Measurements from ENCODE around the gene PNLIPRP2.

DNA sequence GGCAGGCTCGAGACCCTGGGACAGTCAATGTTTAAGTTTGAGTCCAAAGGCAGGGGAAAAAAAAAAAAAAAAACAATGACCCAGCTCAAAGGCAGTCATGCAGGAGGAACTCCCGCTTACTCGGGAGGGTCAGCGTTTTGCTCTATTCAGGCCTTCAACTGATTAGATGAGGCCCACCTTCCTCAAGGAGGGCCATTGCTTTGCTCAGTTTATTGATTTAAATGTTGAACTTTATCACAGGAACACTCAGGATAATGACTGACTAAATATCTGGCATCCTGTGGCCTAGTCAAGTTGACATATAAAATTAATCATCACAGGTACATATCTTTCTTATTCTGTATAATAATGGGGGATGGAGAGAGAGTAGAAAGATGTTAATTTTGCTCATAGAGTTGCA is 69.0 kb downstream of the PNLIPRP2 start:
- TF ChIP-seq, protein P1, sequence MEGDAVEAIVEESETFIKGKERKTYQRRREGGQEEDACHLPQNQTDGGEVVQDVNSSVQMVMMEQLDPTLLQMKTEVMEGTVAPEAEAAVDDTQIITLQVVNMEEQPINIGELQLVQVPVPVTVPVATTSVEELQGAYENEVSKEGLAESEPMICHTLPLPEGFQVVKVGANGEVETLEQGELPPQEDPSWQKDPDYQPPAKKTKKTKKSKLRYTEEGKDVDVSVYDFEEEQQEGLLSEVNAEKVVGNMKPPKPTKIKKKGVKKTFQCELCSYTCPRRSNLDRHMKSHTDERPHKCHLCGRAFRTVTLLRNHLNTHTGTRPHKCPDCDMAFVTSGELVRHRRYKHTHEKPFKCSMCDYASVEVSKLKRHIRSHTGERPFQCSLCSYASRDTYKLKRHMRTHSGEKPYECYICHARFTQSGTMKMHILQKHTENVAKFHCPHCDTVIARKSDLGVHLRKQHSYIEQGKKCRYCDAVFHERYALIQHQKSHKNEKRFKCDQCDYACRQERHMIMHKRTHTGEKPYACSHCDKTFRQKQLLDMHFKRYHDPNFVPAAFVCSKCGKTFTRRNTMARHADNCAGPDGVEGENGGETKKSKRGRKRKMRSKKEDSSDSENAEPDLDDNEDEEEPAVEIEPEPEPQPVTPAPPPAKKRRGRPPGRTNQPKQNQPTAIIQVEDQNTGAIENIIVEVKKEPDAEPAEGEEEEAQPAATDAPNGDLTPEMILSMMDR (conservative IDR thresholded peaks at IDR 0.05), result no peak
- no peak for TF ChIP-seq ZFX (IDR thresholded peaks at IDR 0.05)
